ENCODE measurements around the gene OTX1.

Gene OTX1

GRCh38 chr2:63047321-63048279 is 3.0 kb upstream of the OTX1 start:
- peak; percentile 9 for DNase-seq (ENCODE audit: low read depth)

GRCh38 chr2:63048367-63049171 is 2.1 kb upstream of the OTX1 start:
- peak; percentile 4 for DNase-seq (ENCODE audit: low read depth)

- DNase-seq (ENCODE audit: low read depth), result peak; percentile 2
Measured at GRCh38 chr2:63049211-63049969, 1.2 kb upstream of the OTX1 start.

- peak; percentile 25 for DNase-seq (ENCODE audit: low read depth)
Measured at GRCh38 chr2:63049970-63050333, 678 bp upstream of the OTX1 start.

- no peak for DNase-seq (ENCODE audit: low read depth)
Measured at GRCh38 chr2:63051042-63051794, 588 bp downstream of the OTX1 start.

GRCh38 chr2:63051795-63052333 is 1.2 kb downstream of the OTX1 start:
- DNase-seq (ENCODE audit: low read depth), result no peak

GRCh38 chr2:63052411-63053080 is 1.9 kb downstream of the OTX1 start:
- DNase-seq (ENCODE audit: low read depth), result no peak

GRCh38 chr2:63053081-63053888 is 2.7 kb downstream of the OTX1 start:
- DNase-seq (ENCODE audit: low read depth), result no peak

GRCh38 chr2:63053889-63054602 is 3.4 kb downstream of the OTX1 start:
- peak; percentile 27 for DNase-seq (ENCODE audit: low read depth)

- DNase-seq (ENCODE audit: low read depth), result no peak
Measured at GRCh38 chr2:63054841-63055225, 4.2 kb downstream of the OTX1 start.

GRCh38 chr2:63055226-63056106 is 4.8 kb downstream of the OTX1 start:
- peak; percentile 5 for DNase-seq (ENCODE audit: low read depth)

GRCh38 chr2:63056107-63057050 is 5.7 kb downstream of the OTX1 start:
- peak; percentile 24 for DNase-seq (ENCODE audit: low read depth)

- no peak for DNase-seq (ENCODE audit: low read depth)
Measured at GRCh38 chr2:63057249-63058143, 6.9 kb downstream of the OTX1 start.

GRCh38 chr2:63058144-63058920 is 7.7 kb downstream of the OTX1 start:
- no peak for DNase-seq (ENCODE audit: low read depth)
